Sigmoid colon (tissue), 7 donors: ENCODE data around the gene EYA3. TPM values are rescaled to one million over a fixed set of nuclear protein-coding genes. Genes with fewer than 3 reads are reported as not detected.

Source experiments
- DNase-seq: peaks from one replicate; pipeline ENCODE4 v3.0.0-alpha.2; 2019
- H3K27ac ChIP-seq, 4 donors: fragments of 200-600 bp; sonication (generic); one replicate each; pipeline ENCODE4 v1.5.1; 2016 to 2019; ENCODE audit warnings: mild to moderate bottlenecking in 1 of 4
- H3K27me3 ChIP-seq, 3 donors: fragments of 200-600 bp; sonication (generic); one replicate each; pipeline ENCODE4 v1.5.1; 2019; ENCODE audit warnings: mild to moderate bottlenecking in 1 of 3
- H3K36me3 ChIP-seq, 4 donors: fragments of 200-600 bp; sonication (generic); one replicate each; pipeline ENCODE4 v1.5.1; 2016 to 2019
- H3K4me1 ChIP-seq, 4 donors: fragments of 200-600 bp; sonication (generic); one replicate each; pipeline ENCODE4 v1.5.1; 2017 to 2019
- H3K4me3 ChIP-seq, 4 donors: fragments of 200-600 bp; sonication (generic); one replicate each; pipeline ENCODE4 v1.5.1; 2017 to 2019; ENCODE audit warnings: mild to moderate bottlenecking in 2 of 4, moderate library complexity in 1 of 4
- H3K9me3 ChIP-seq, 4 donors: fragments of 200-600 bp in 3 of 4; sonication (generic) in 3 of 4; one replicate each; pipeline versions ENCODE4 v1.5.1 to v1.6.1; 2013 to 2019
- CTCF ChIP-seq, 4 experiments: fragments of 450-650 bp in 3 of 4; fragments of 200-600 bp in 1 of 4; IDR thresholded peaks; one replicate each; pipeline ENCODE4 v1.5.1; 2016 to 2019; ENCODE audit warnings: antibody characterized with exemption in 4 of 4, mild to moderate bottlenecking in 3 of 4, moderate library complexity in 2 of 4
- EP300 ChIP-seq, 4 donors: sonication (generic); formaldehyde crosslinking; IDR thresholded peaks; one replicate each; pipeline ENCODE4 v1.6.1; 2017; ENCODE audit warnings: antibody characterized with exemption in 4 of 4
- POLR2A ChIP-seq, 2 donors: fragments of 450-650 bp; IDR thresholded peaks; one replicate each; pipeline ENCODE4 v1.6.1; 2016; ENCODE audit warnings: antibody characterized with exemption in 2 of 2, mild to moderate bottlenecking in 2 of 2, moderate library complexity in 2 of 2
- POLR2AphosphoS5 ChIP-seq, 4 donors: sonication (generic); formaldehyde crosslinking; IDR thresholded peaks; one replicate each; pipeline ENCODE4 v1.6.1; 2017; ENCODE audit warnings: antibody characterized with exemption in 4 of 4
- WGBS, 2 donors: extraction: QIAGEN DNeasy Blood & Tissue Kit; methylation state at CpG; one replicate each; pipeline ENCODE4 v1.1.7; 2013; 5-methylcytosine and 5-hydroxymethylcytosine counted together
- intact Hi-C: fragments of 100-400 bp; cut with DNase I; formaldehyde crosslinking; loops from one replicate; pipeline ENCODE4 v1.15.1; 2023
- polyA plus RNA-seq, 3 donors: library from polyadenylated mRNA; stranded (reverse); fragments of 200-250 nt; gene quantifications; one replicate each; pipeline ENCODE4 v1.2.3, GENCODE V29; 2013
- total RNA-seq, 4 donors: library from RNA; depleted of rRNA; stranded (reverse); fragments of >200 nt; gene quantifications; one replicate each; pipeline ENCODE4 v1.1.0, GENCODE V29; 2016
- donor health status: healthy with polysubstance abuse.
- donor health status: Bipolar disorder and iron deficiency.
- donor health status: healthy.

EYA3 gene
- total and polyA plus RNA-seq, 7 donors: 2.4 to 10.0 (median 7.9) TPM

DNA sequence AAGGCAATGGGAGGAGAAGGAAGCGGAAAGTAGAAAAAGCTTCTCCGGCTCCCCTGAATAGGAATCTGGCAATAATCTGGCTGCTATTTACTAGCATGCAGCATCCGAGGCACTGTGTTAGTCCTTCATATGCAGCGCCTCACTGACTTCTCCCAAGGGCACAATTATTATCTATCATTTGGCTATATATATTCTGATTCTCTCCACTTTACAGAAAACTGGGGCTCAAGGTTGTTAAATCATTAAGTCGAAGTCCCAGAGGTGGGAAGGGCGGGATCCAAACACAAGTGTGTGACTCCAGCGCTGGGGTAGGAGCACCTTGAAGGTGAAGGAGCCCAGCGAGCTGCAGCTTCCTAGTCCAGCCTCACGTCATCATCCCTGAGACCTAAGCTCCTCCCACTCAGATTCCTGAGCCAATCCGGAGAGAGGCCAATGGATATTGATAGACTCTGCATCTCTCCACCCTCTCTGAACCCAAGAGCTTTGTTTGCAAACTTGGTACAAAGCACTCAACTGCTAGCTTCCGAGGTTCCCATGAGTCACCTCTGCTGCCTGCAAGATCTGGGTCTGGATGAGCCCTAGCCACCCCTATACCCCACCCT lies 16.6 kb upstream of the EYA3 start:
- WGBS, 2 donors: 14 to 59% methylated on average over 11 of the region's 11 CpGs
- H3K36me3 ChIP-seq: no peaks in the 10 kb centered on the region
- intact Hi-C loops: no loop called here
- H3K4me3 ChIP-seq: peak overlapping the region in 3 of 4 donors; percentile 21 to 34 (median 22)
- H3K27me3 ChIP-seq: no peaks in the 10 kb centered on the region
- no peaks in the 10 kb centered on the region for H3K4me1 ChIP-seq
- TF ChIP-seq POLR2A (IDR thresholded peaks at IDR 0.05) (no peak), CTCF (IDR thresholded peaks at IDR 0.05) (no peak), EP300 (IDR thresholded peaks at IDR 0.05) (no peak), POLR2AphosphoS5 (IDR thresholded peaks at IDR 0.05) (no peak)
- H3K27ac ChIP-seq: peak overlapping the region in 2 of 4 donors; percentile 39 to 47
- no peaks in the 10 kb centered on the region for H3K9me3 ChIP-seq
- no peak for DNase-seq

- Histone ChIP-seq H3K36me3 (no peaks in the 10 kb centered on the region), H3K27me3 (no peaks in the 10 kb centered on the region), H3K4me3 (no peak overlapping the region), H3K4me1 (no peaks in the 10 kb centered on the region), H3K9me3 (no peaks in the 10 kb centered on the region), H3K27ac (no peak overlapping the region)
- no peak for TF ChIP-seq POLR2A (IDR thresholded peaks at IDR 0.05)
- TF ChIP-seq POLR2AphosphoS5 (IDR thresholded peaks at IDR 0.05): no peak
- no peak for TF ChIP-seq EP300 (IDR thresholded peaks at IDR 0.05)
- TF ChIP-seq CTCF (IDR thresholded peaks at IDR 0.05): no peak
- intact Hi-C loops: no loop called here
- 22 to 73% methylated on average over 1 of the region's 1 CpG for WGBS, 2 donors
- DNase-seq: no peak
These were observed 13.8 kb upstream of the EYA3 start for GRCh38 chr1:28102189-28102588.

GRCh38 chr1:28099050-28099769 lies 10.8 kb upstream of the EYA3 start:
- no peaks in the 10 kb centered on the region for H3K36me3 ChIP-seq
- no peak overlapping the region for H3K4me3 ChIP-seq
- no peak overlapping the region for H3K27ac ChIP-seq
- H3K9me3 ChIP-seq: no peaks in the 10 kb centered on the region
- H3K4me1 ChIP-seq: no peaks in the 10 kb centered on the region
- intact Hi-C loops: no loop called here
- no peaks in the 10 kb centered on the region for H3K27me3 ChIP-seq
- TF ChIP-seq EP300 (IDR thresholded peaks at IDR 0.05) (no peak), POLR2AphosphoS5 (IDR thresholded peaks at IDR 0.05) (no peak), CTCF (IDR thresholded peaks at IDR 0.05) (no peak), POLR2A (IDR thresholded peaks at IDR 0.05) (no peak)
- 88 to 94% methylated on average over 5 of the region's 5 CpGs for WGBS, 2 donors
- no peak for DNase-seq

- TF ChIP-seq CTCF (IDR thresholded peaks at IDR 0.05) (no peak), EP300 (IDR thresholded peaks at IDR 0.05) (no peak)
- Histone ChIP-seq H3K27me3 (no peaks in the 10 kb centered on the region), H3K36me3 (no peaks in the 10 kb centered on the region), H3K4me1 (no peaks in the 10 kb centered on the region), H3K9me3 (no peaks in the 10 kb centered on the region), H3K27ac (no peak overlapping the region), H3K4me3 (no peak overlapping the region)
- intact Hi-C loops: no loop called here
- no peak for DNase-seq
- WGBS, 2 donors: 81 to 89% methylated on average over 4 of the region's 4 CpGs
These were observed 8.7 kb upstream of the EYA3 start for GRCh38 chr1:28097100-28097472.
